K562 (cell line): ENCODE results near the gene SND1. TPM values are rescaled to one million over a fixed set of nuclear protein-coding genes. Genes with fewer than 3 reads are reported as not detected.

Experiments used
- ATAC-seq: fragments of 200-7000 bp; cut with Tn5 transposase; 3 replicates; pipeline ENCODE4 v1.9.1; 2020; ENCODE audit warnings: moderate library complexity
- BruUV-seq: library from RNA; stranded (reverse); fragments of 400-500 nt; replicated peaks from 2 replicates; lab custom pipeline; 2021; lab: Mats Ljungman, UMichigan
- CTCF ChIA-PET: fragments of 300-600 bp; formaldehyde crosslinking; extraction: SDS; loops from one replicate; lab custom pipeline; 2021; ENCODE audit warnings: low intra/inter-chr PET ratio; lab: Yijun Ruan, JAX
- POLR2A ChIA-PET: fragments of 300-600, 350-650 bp; sonication (Branson Sonifier 250); formaldehyde crosslinking; extraction: SDS; loops from one replicate; lab custom pipeline; 2021; ENCODE audit warnings: antibody characterized with exemption, inconsistent platforms; lab: Yijun Ruan, JAX
- DNase-seq, 4 experiments: peaks; one replicate each; pipeline versions ENCODE4 v3.0.0 to v3.0.0-alpha.2; 2011 to 2018; ENCODE audit warnings: low spot score in 3 of 4, mixed read lengths in 3 of 4; ENCODE audit errors: extremely low read depth in 1 of 4
- FAIRE-seq: peaks from 2 replicates; lab custom pipeline; 2011; peaks lifted over from hg19 to GRCh38; lab: Jason Lieb, UNC
- H2AFZ ChIP-seq: 2 replicates; pipeline ENCODE4 v1.6.0; 2011; ENCODE audit warnings: low read depth, low read length, control low read depth, inconsistent platforms
- H3K27ac ChIP-seq: fragments of 200-600 bp; 3 replicates; pipeline ENCODE4 v1.8.0; 2011; ENCODE audit warnings: low read depth, mild to moderate bottlenecking, control low read depth, inconsistent platforms, low read length, moderate library complexity, mixed read lengths; ENCODE audit errors: extremely low read depth
- H3K27me3 ChIP-seq, 2 experiments: fragments of 300-600 bp in 1 of 2; 2 replicates in 1 of 2; 3 replicates in 1 of 2; pipeline versions ENCODE4 v1.6.0 to v1.8.0; 2011; ENCODE audit warnings: inconsistent platforms in 2 of 2, low read length in 2 of 2, mild to moderate bottlenecking in 1 of 2, mixed read lengths in 1 of 2, moderate library complexity in 1 of 2; ENCODE audit not compliant: control insufficient read depth in 2 of 2, insufficient read depth in 2 of 2
- H3K36me3 ChIP-seq: fragments of 300-600 bp; 3 replicates; pipeline ENCODE4 v1.8.0; 2011; ENCODE audit warnings: mild to moderate bottlenecking, low read length, inconsistent platforms; ENCODE audit not compliant: control insufficient read depth, insufficient read depth
- H3K4me1 ChIP-seq, 2 experiments: fragments of 200-600 bp in 1 of 2; replicated peaks in 1 of 2; 2 replicates in 1 of 2; 3 replicates in 1 of 2; pipeline versions ENCODE4 v1.5.1 to v1.8.0; 2011; ENCODE audit warnings: inconsistent platforms in 2 of 2, low read length in 2 of 2, mild to moderate bottlenecking in 1 of 2, mixed read lengths in 1 of 2, moderate library complexity in 1 of 2; ENCODE audit not compliant: control insufficient read depth in 2 of 2, insufficient read depth in 2 of 2
- H3K4me2 ChIP-seq: 2 replicates; pipeline ENCODE4 v1.6.1; 2011; ENCODE audit warnings: low read length, control low read depth, inconsistent platforms, mixed read lengths; ENCODE audit not compliant: insufficient read depth
- H3K4me3 ChIP-seq: fragments of 200-600 bp; sonication (generic), shearing (Covaris generic); 2 replicates; pipeline ENCODE4 v1.5.1; 2016; ENCODE audit warnings: control low read depth, inconsistent platforms
- H3K79me2 ChIP-seq: fragments of 200-600 bp; 3 replicates; pipeline ENCODE4 v1.8.0; 2011; ENCODE audit warnings: low read length, inconsistent platforms; ENCODE audit not compliant: control insufficient read depth, insufficient read depth
- H3K9ac ChIP-seq, 2 experiments: 2 replicates each; pipeline versions ENCODE4 v1.6.0 to v1.6.1; 2011; ENCODE audit warnings: low read depth in 2 of 2, low read length in 2 of 2, control low read depth in 1 of 2, inconsistent platforms in 1 of 2, mild to moderate bottlenecking in 1 of 2, mixed read lengths in 1 of 2; ENCODE audit not compliant: insufficient read depth in 1 of 2
- H3K9me1 ChIP-seq: one replicate; pipeline ENCODE4 v1.6.0; 2011; ENCODE audit warnings: inconsistent platforms, mild to moderate bottlenecking, low read length, moderate library complexity; ENCODE audit not compliant: control insufficient read depth, insufficient read depth
- H3K9me3 ChIP-seq: replicated peaks from 2 replicates; pipeline ENCODE4 v1.5.1; 2011; ENCODE audit warnings: low read depth, low read length, inconsistent platforms; ENCODE audit not compliant: control insufficient read depth, insufficient read depth
- H4K20me1 ChIP-seq: replicated peaks from 2 replicates; pipeline ENCODE4 v1.6.1; 2011; ENCODE audit warnings: low read length, inconsistent platforms, mixed read lengths; ENCODE audit not compliant: control insufficient read depth, insufficient read depth
- CAMTA2 ChIP-seq: fragments of 250-450 bp; sonication (Bioruptor Pico); conservative IDR thresholded peaks from 2 replicates; pipeline ENCODE4 v1.5.1; 2022
- CBFB ChIP-seq: sonication (generic); formaldehyde crosslinking; IDR thresholded peaks from 2 replicates; pipeline ENCODE4 v1.4.0; 2020; ENCODE audit warnings: mild to moderate bottlenecking, missing genetic modification reagents
- ELF4 ChIP-seq: fragments of 450-650 bp; formaldehyde crosslinking; IDR thresholded peaks from 2 replicates; pipeline ENCODE4 v1.4.0; 2022; ENCODE audit warnings: missing genetic modification characterization
- HMGN3 ChIP-seq: IDR thresholded peaks from 2 replicates; pipeline ENCODE4 v1.6.1; 2011; ENCODE audit warnings: borderline replicate concordance, low read depth, mild to moderate bottlenecking, mixed read lengths, low read length; ENCODE audit not compliant: insufficient read length; ENCODE audit errors: extremely low read depth
- PHF20 ChIP-seq: fragments of 450-650 bp; IDR thresholded peaks from 2 replicates; pipeline ENCODE4 v1.6.1; 2018; ENCODE audit not compliant: partially characterized antibody
- PHF21A ChIP-seq: fragments of 450-650 bp; IDR thresholded peaks from 2 replicates; pipeline ENCODE4 v1.6.1; 2017; ENCODE audit warnings: low read depth, borderline replicate concordance
- PHTF2 ChIP-seq: fragments of 250-450 bp; sonication (Bioruptor Pico); IDR thresholded peaks from 2 replicates; pipeline ENCODE4 v1.5.0; 2021; ENCODE audit warnings: mild to moderate bottlenecking
- POLR2G ChIP-seq: fragments of 200-400 bp; formaldehyde crosslinking; IDR thresholded peaks from 2 replicates; pipeline ENCODE4 v1.6.1; 2017; ENCODE audit warnings: low read depth, mild to moderate bottlenecking, antibody characterized with exemption, low read length, moderate library complexity
- RBM22 ChIP-seq: fragments of 200-400 bp; formaldehyde crosslinking; IDR thresholded peaks from 2 replicates; pipeline ENCODE4 v1.6.1; 2018; ENCODE audit warnings: low read length, low read depth; ENCODE audit not compliant: poor library complexity, severe bottlenecking
- SIN3B ChIP-seq: fragments of 450-650 bp; IDR thresholded peaks from 2 replicates; pipeline ENCODE4 v1.6.1; 2017; ENCODE audit warnings: low read depth, mild to moderate bottlenecking, moderate library complexity
- YY1 ChIP-seq, 3 experiments: IDR thresholded peaks; 2 replicates each; pipeline ENCODE4 v1.6.1; 2011; ENCODE audit warnings: low read length in 2 of 3, mild to moderate bottlenecking in 2 of 3, moderate library complexity in 2 of 3, borderline replicate concordance in 1 of 3, control low read depth in 1 of 3, low read depth in 1 of 3; ENCODE audit not compliant: insufficient read depth in 3 of 3, insufficient replicate concordance in 2 of 3, control insufficient read depth in 1 of 3, insufficient read length in 1 of 3; ENCODE audit errors: extremely low read depth in 1 of 3
- ZC3H4 ChIP-seq: sonication (generic); formaldehyde crosslinking; IDR thresholded peaks from 2 replicates; pipeline ENCODE4 v1.9.0; 2021; ENCODE audit warnings: missing genetic modification reagents, borderline replicate concordance
- ZEB2 ChIP-seq: fragments of 450-650 bp; IDR thresholded peaks from 2 replicates; pipeline ENCODE4 v1.6.1; 2016
- ZNF444 ChIP-seq: fragments of 250-450 bp; sonication (Bioruptor Pico); IDR thresholded peaks from 2 replicates; pipeline ENCODE4 v1.4.0; 2020; ENCODE audit warnings: mild to moderate bottlenecking, moderate library complexity
- WGBS: fragments of 100-300 bp; shearing (Covaris generic); methylation state at CpG from one replicate; pipeline ENCODE4 v1.1.6; 2016; ENCODE audit warnings: low coverage, mixed read lengths; ENCODE audit not compliant: insufficient coverage; ENCODE audit errors: missing lambda C conversion rate; 5-methylcytosine and 5-hydroxymethylcytosine counted together
- in situ Hi-C: fragments of 300-500 bp; cut with MboI; formaldehyde crosslinking; loops from 4 replicates; pipeline ENCODE4 v1.15.0; 2018; ENCODE audit warnings: inconsistent platforms, mixed read lengths
- intact Hi-C: fragments of 100-400 bp; cut with micrococcal nuclease; formaldehyde crosslinking; loops from 2 replicates; pipeline ENCODE4 v1.14.2; 2022
- polyA plus RNA-seq, 8 experiments: library from polyadenylated mRNA; depleted of rRNA in 4 of 8; stranded (reverse) in 5 of 8; unstranded in 3 of 8; fragments of >200 nt; fragmentation: Nextera tagmentation in 2 of 8; fragmentation: Illumina TruSeq in 1 of 8; extraction: Ambion mirVana in 2 of 8; extraction: Trizol in 1 of 8; gene quantifications; 2 replicates each; pipeline versions ENCODE4 v1.2.1 to v1.2.3, GENCODE V29; 2011 to 2014; ENCODE audit warnings: inconsistent platforms in 1 of 8, missing spikeins in 1 of 8
- total RNA-seq, 7 experiments: library from RNA; depleted of rRNA in 6 of 7; stranded (reverse); fragments of >200 nt in 6 of 7; fragmentation: Illumina TruSeq in 2 of 7; extraction: Trizol in 2 of 7; gene quantifications; 2 replicates each; pipeline versions ENCODE4 v1.2.1 to v1.2.3, GENCODE V29; 2011 to 2021; ENCODE audit warnings: low replicate concordance in 1 of 7
- TF ChIP-seq, protein P1 (sequence below), 2 experiments: fragments of 450-650 bp in 1 of 2; sonication (generic) in 1 of 2; formaldehyde crosslinking; conservative IDR thresholded peaks; 2 replicates each; pipeline versions ENCODE4 v1.4.0 to v1.8.1; 2020 to 2022; ENCODE audit warnings: mild to moderate bottlenecking in 1 of 2, missing genetic modification reagents in 1 of 2

The SND1 gene
- total and polyA plus RNA-seq, 9 of the 15 experiments (the other 6 are each of a cell fraction or from before 2014, with no cell fraction given) = 46.5 to 307 (median 191) TPM

GRCh38 chr7:128081351-128081750, 429.4 kb downstream of the SND1 start:
- no peak overlapping the region for H3K4me3 ChIP-seq
- intact Hi-C loops (no loop called here), in situ Hi-C loops (no loop called here)
- H3K9ac ChIP-seq = peak overlapping the region in 1 of 2 experiments; percentile 54; a peak in 1 of 4 replicates
- H2AFZ ChIP-seq = no peak overlapping the region
- DNase-seq (no peak), FAIRE-seq (no peak), ATAC-seq (no peak)
- no peaks in the 10 kb centered on the region for H3K27me3 ChIP-seq
- WGBS = 94% methylated on average over 11 of the region's 11 CpGs
- peaks cover 95% of the 10 kb centered on the region; the same call in 2 of the 3 replicates for H3K36me3 ChIP-seq
- H3K9me3 ChIP-seq = no peaks in the 10 kb centered on the region
- BruUV-seq = no TSS peak
- H3K4me1 ChIP-seq = peaks cover 0 to 6% of the 10 kb centered on the region in 2 experiments; a peak in 2 of 5 replicates
- no peak overlapping the region for H3K4me2 ChIP-seq
- CTCF ChIA-PET = no interaction called here
- H4K20me1 ChIP-seq = peaks cover 15% of the 10 kb centered on the region
- H3K79me2 ChIP-seq = no peaks in the 10 kb centered on the region
- POLR2A ChIA-PET = interaction anchor here (0.7 to 1.8 kb wide), 3 partner anchors 9 to 18 kb away, joined by 4 to 6 read pairs (median 5); no protein-coding TSS in a partner anchor
- H3K9me1 ChIP-seq = peaks cover 8% of the 10 kb centered on the region
- no peak overlapping the region for H3K27ac ChIP-seq
- TF ChIP-seq PHTF2 (CRISPR knock-in tag) (no peak), ZC3H4 (CRISPR knock-in tag) (no peak), RBM22 (peak; percentile 66), ZEB2 (no peak), SIN3B (no peak), PHF20 (no peak), POLR2G (peak; percentile 56), ZNF444 (no peak), CBFB (CRISPR knock-in tag) (0 out of 2 replicates have a peak, but pooled peaks have one; percentile 18), CAMTA2 (no peak), HMGN3 (no peak), ELF4 (CRISPR knock-in tag) (no peak), PHF21A (no peak), YY1 (IDR thresholded peaks at IDR 0.05; ENCODE audit: borderline replicate concordance in 1 of 3, control insufficient read depth in 1 of 3, extremely low read depth in 1 of 3, insufficient read depth in 3 of 3, insufficient read length in 1 of 3, insufficient replicate concordance in 2 of 3, low read depth in 1 of 3, low read length in 2 of 3) (no peak)
- TF ChIP-seq, protein P1, sequence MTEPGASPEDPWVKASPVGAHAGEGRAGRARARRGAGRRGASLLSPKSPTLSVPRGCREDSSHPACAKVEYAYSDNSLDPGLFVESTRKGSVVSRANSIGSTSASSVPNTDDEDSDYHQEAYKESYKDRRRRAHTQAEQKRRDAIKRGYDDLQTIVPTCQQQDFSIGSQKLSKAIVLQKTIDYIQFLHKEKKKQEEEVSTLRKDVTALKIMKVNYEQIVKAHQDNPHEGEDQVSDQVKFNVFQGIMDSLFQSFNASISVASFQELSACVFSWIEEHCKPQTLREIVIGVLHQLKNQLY (CRISPR knock-in tag; conservative IDR thresholded peaks at IDR 0.05) = no peak
